H1 (cell line): ENCODE results near the gene FOSB. TPM values are rescaled to one million over a fixed set of nuclear protein-coding genes. Genes with fewer than 3 reads are reported as not detected.

Experiments used
- CTCF ChIA-PET: fragments of 300-600 bp; sonication (Branson Sonifier 250); formaldehyde crosslinking; loops from one replicate; lab custom pipeline; 2021; ENCODE audit not compliant: partially characterized antibody; lab: Charles Lee
- POLR2A ChIA-PET: fragments of 300-600 bp; sonication (Branson Sonifier 250); formaldehyde crosslinking; loops from one replicate; lab custom pipeline; 2021; ENCODE audit warnings: inconsistent platforms; ENCODE audit not compliant: partially characterized antibody; lab: Charles Lee
- DNase-seq, 2 experiments: peaks; one replicate each; pipeline versions ENCODE4 v3.0.0 to v3.0.0-alpha.2; 2010 to 2022; ENCODE audit warnings: low spot score in 2 of 2, low read depth in 1 of 2, mixed read lengths in 1 of 2
- FAIRE-seq: peaks from 2 replicates; lab custom pipeline; 2011; peaks lifted over from hg19 to GRCh38; lab: Jason Lieb, UNC
- H2AFZ ChIP-seq: 2 replicates; pipeline ENCODE4 v1.8.1; 2012; ENCODE audit warnings: low read length, inconsistent platforms
- H2AK5ac ChIP-seq: 2 replicates; pipeline ENCODE4 v1.6.1; 2013; ENCODE audit warnings: low read depth, low read length
- H2BK120ac ChIP-seq: replicated peaks from 2 replicates; pipeline ENCODE3; 2013; ENCODE audit warnings: low read depth, low read length, inconsistent platforms
- H2BK12ac ChIP-seq: 2 replicates; pipeline ENCODE4 v1.6.1; 2013; ENCODE audit warnings: low read depth, low read length
- H2BK15ac ChIP-seq: 2 replicates; pipeline ENCODE4 v1.6.1; 2013; ENCODE audit warnings: low read length
- H2BK20ac ChIP-seq: 2 replicates; pipeline ENCODE4 v1.6.1; 2013; ENCODE audit warnings: low read length
- H2BK5ac ChIP-seq: 2 replicates; pipeline ENCODE4 v1.6.1; 2013; ENCODE audit warnings: low read depth, low read length
- H3K14ac ChIP-seq: 2 replicates; pipeline ENCODE4 v1.6.1; 2013; ENCODE audit warnings: inconsistent platforms; ENCODE audit not compliant: insufficient read length
- H3K18ac ChIP-seq: 2 replicates; pipeline ENCODE4 v1.6.1; 2013; ENCODE audit warnings: low read length; ENCODE audit errors: extremely low read depth
- H3K23ac ChIP-seq: 2 replicates; pipeline ENCODE4 v1.6.1; 2013; ENCODE audit warnings: inconsistent platforms; ENCODE audit not compliant: insufficient read length
- H3K23me2 ChIP-seq: 2 replicates; pipeline ENCODE4 v1.6.1; 2013; ENCODE audit warnings: low read depth, low read length
- H3K27ac ChIP-seq: 2 replicates; pipeline ENCODE4 v1.6.1; 2011; ENCODE audit warnings: low read depth, low read length, inconsistent platforms
- H3K27me3 ChIP-seq, 4 experiments: replicated peaks in 1 of 4; 1 replicate in 1 of 4; 2 replicates in 3 of 4; pipeline versions ENCODE4 v1.6.1 to v1.8.1; 2011 to 2013; ENCODE audit warnings: low read length in 3 of 4, mild to moderate bottlenecking in 3 of 4, inconsistent platforms in 2 of 4, mixed read lengths in 2 of 4, moderate library complexity in 1 of 4; ENCODE audit not compliant: control insufficient read depth in 3 of 4, insufficient read depth in 3 of 4; ENCODE audit errors: extremely low read depth in 1 of 4
- H3K36me3 ChIP-seq, 4 experiments: 2 replicates each; pipeline versions ENCODE4 v1.6.1 to v1.8.1; 2011 to 2013; ENCODE audit warnings: mild to moderate bottlenecking in 4 of 4, low read length in 3 of 4, moderate library complexity in 2 of 4, control low read depth in 1 of 4, inconsistent platforms in 1 of 4; ENCODE audit not compliant: insufficient read depth in 4 of 4, control insufficient read depth in 2 of 4
- H3K4ac ChIP-seq: replicated peaks from 2 replicates; pipeline ENCODE3; 2013; ENCODE audit warnings: low read length, low read depth, mixed read lengths, inconsistent platforms; ENCODE audit not compliant: insufficient read length
- H3K4me1 ChIP-seq, 4 experiments: replicated peaks in 1 of 4; 1 replicate in 1 of 4; 2 replicates in 3 of 4; pipeline versions ENCODE4 v1.6.1 to v1.8.1; 2011 to 2013; ENCODE audit warnings: low read length in 3 of 4, inconsistent platforms in 2 of 4, mixed read lengths in 1 of 4; ENCODE audit not compliant: insufficient read depth in 4 of 4, control insufficient read depth in 3 of 4
- H3K4me2 ChIP-seq, 2 experiments: 2 replicates each; pipeline versions ENCODE4 v1.6.1 to v1.8.1; 2011 to 2013; ENCODE audit warnings: low read depth in 2 of 2, low read length in 2 of 2, control low read depth in 1 of 2, inconsistent platforms in 1 of 2, mild to moderate bottlenecking in 1 of 2; ENCODE audit not compliant: insufficient read depth in 1 of 2
- H3K4me3 ChIP-seq, 4 experiments: fragments of 200-600, 300-600 bp in 1 of 4; sonication (generic), shearing (Covaris generic), sonication (Bioruptor Twin) in 1 of 4; 2 replicates each; pipeline versions ENCODE4 v1.5.1 to v1.8.1; 2011 to 2016; ENCODE audit warnings: low read length in 4 of 4, low read depth in 3 of 4, control low read depth in 2 of 4, inconsistent platforms in 2 of 4, mild to moderate bottlenecking in 2 of 4, mixed read lengths in 1 of 4, moderate library complexity in 1 of 4; ENCODE audit not compliant: insufficient read depth in 2 of 4; ENCODE audit errors: extremely low read depth in 1 of 4
- H3K56ac ChIP-seq: replicated peaks from 2 replicates; pipeline ENCODE3; 2013; ENCODE audit warnings: low read depth, mild to moderate bottlenecking, mixed read lengths, low read length, inconsistent platforms; ENCODE audit not compliant: insufficient read length
- H3K79me1 ChIP-seq: 2 replicates; pipeline ENCODE4 v1.6.1; 2013; ENCODE audit warnings: low read depth, low read length, control low read depth
- H3K79me2 ChIP-seq, 2 experiments: 2 replicates each; pipeline versions ENCODE4 v1.6.1 to v1.8.1; 2012 to 2013; ENCODE audit warnings: low read length in 2 of 2, mild to moderate bottlenecking in 2 of 2, inconsistent platforms in 1 of 2; ENCODE audit not compliant: insufficient read depth in 2 of 2, control insufficient read depth in 1 of 2
- H3K9ac ChIP-seq, 4 experiments: replicated peaks in 1 of 4; 1 replicate in 1 of 4; 2 replicates in 3 of 4; pipeline versions ENCODE4 v1.6.1 to v1.8.1; 2011 to 2013; ENCODE audit warnings: low read depth in 3 of 4, low read length in 3 of 4, control low read depth in 2 of 4, mild to moderate bottlenecking in 2 of 4, moderate library complexity in 2 of 4, inconsistent platforms in 1 of 4; ENCODE audit errors: extremely low read depth in 1 of 4
- H3K9me3 ChIP-seq, 2 experiments: 2 replicates each; pipeline versions ENCODE4 v1.6.1 to v1.8.1; 2012 to 2013; ENCODE audit warnings: mild to moderate bottlenecking in 2 of 2, moderate library complexity in 2 of 2, control low read depth in 1 of 2, inconsistent platforms in 1 of 2, low read depth in 1 of 2, low read length in 1 of 2, mixed read lengths in 1 of 2; ENCODE audit not compliant: insufficient read depth in 2 of 2
- H4K20me1 ChIP-seq, 2 experiments: replicated peaks in 1 of 2; 2 replicates each; pipeline versions ENCODE3 to v1.8.1; 2011 to 2013; ENCODE audit warnings: inconsistent platforms in 2 of 2, low read length in 2 of 2, mild to moderate bottlenecking in 1 of 2; ENCODE audit not compliant: insufficient read depth in 2 of 2, control insufficient read depth in 1 of 2
- H4K5ac ChIP-seq: 2 replicates; pipeline ENCODE4 v1.6.1; 2013; ENCODE audit warnings: low read length, low read depth, mixed read lengths, inconsistent platforms; ENCODE audit not compliant: insufficient read length
- H4K8ac ChIP-seq: 2 replicates; pipeline ENCODE4 v1.8.0; 2013; ENCODE audit warnings: mild to moderate bottlenecking, moderate library complexity, low read length, inconsistent platforms; ENCODE audit not compliant: insufficient read depth; ENCODE audit errors: extremely low read depth
- H4K91ac ChIP-seq: replicated peaks from 2 replicates; pipeline ENCODE3; 2013; ENCODE audit warnings: low read length, mixed read lengths, inconsistent platforms; ENCODE audit not compliant: insufficient read length
- KDM4A ChIP-seq: IDR thresholded peaks from one replicate; pipeline ENCODE4 v1.7.1; 2012; ENCODE audit warnings: low read depth, mild to moderate bottlenecking, moderate library complexity, low read length, inconsistent platforms; ENCODE audit not compliant: severe bottlenecking
- TAF1 ChIP-seq: IDR thresholded peaks from 2 replicates; pipeline ENCODE4 v1.6.1; 2011; ENCODE audit warnings: mild to moderate bottlenecking, low read depth, low read length
- WGBS, 2 experiments: shearing (Covaris generic) in 1 of 2; methylation state at CpG; one replicate each; pipeline versions ENCODE4 v1.1.6 to v1.1.7; 2013 to 2015; ENCODE audit warnings: low lambda C conversion rate in 2 of 2, mixed read lengths in 2 of 2, inconsistent platforms in 1 of 2, low coverage in 1 of 2, missing lambda C conversion rate in 1 of 2; ENCODE audit not compliant: insufficient replicate concordance in 2 of 2, insufficient coverage in 1 of 2, insufficient read length in 1 of 2; ENCODE audit errors: extremely low coverage in 1 of 2, missing lambda C conversion rate in 1 of 2; 5-methylcytosine and 5-hydroxymethylcytosine counted together
- polyA plus RNA-seq, 7 experiments: library from polyadenylated mRNA; depleted of rRNA in 3 of 7; stranded (reverse) in 5 of 7; unstranded in 2 of 7; fragments of >200 nt in 5 of 7; fragments of 200-250 nt in 2 of 7; gene quantifications; 1 replicate in 5 of 7; 2 replicates in 1 of 7; 4 replicates in 1 of 7; pipeline versions ENCODE4 v1.2.1 to v1.2.3, GENCODE V29; 2011 to 2013; ENCODE audit warnings: missing spikeins in 2 of 7, mixed read lengths in 2 of 7
- total RNA-seq: library from RNA; stranded (reverse); fragmentation: NEBNext Ultra II Directional; extraction: Animal tissue kit (Norgen Biotek cat#: 25700); gene quantifications from 2 replicates; pipeline ENCODE4 v1.2.1, GENCODE V29; 2021

FOSB gene
- total and polyA plus RNA-seq, 2 of the 8 experiments (the other 6 are each of a cell fraction or from before 2014, with no cell fraction given), result 0.44 to 2.7 TPM

DNA sequence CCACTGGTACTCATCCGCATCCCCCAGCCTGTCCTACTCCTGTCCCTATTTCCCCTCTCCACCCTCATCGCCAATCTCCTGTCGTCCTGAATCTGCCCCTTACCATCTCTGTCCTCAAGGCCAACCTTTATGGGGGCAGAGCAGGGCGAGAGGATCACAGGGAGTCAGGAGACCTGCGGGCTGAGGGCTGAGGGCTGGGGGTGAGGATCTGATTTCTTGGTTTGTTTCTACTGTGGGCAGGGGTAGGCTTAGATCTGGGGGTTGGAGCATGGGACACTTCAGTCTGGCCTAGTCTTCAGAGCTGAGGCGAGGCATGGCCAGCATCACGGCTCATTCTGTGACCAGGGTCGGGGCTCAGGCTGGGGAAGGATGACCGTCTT is 27.5 kb upstream of the FOSB start:
- POLR2A ChIA-PET, result interaction anchor here (1.0 to 3.4 kb wide), 13 partner anchors 12 to 68 kb away, joined by 3 to 34 read pairs (median 4); partner anchors contain the start of genes FOSB and VASP
- TF ChIP-seq TAF1 (no peak), KDM4A (no peak)
- Histone ChIP-seq H2AFZ (peak overlapping the region; percentile 73; the same call in 1 of the 2 replicates), H3K23me2 (peaks cover 12% of the 10 kb centered on the region), H3K27ac (no peak overlapping the region), H2BK5ac (no peak overlapping the region), H3K79me2 (no peaks in the 10 kb centered on the region), H2BK15ac (0 out of 2 replicates have a peak overlapping the region, but pooled peaks have one; percentile 8), H3K23ac (no peak overlapping the region), H2AK5ac (no peak overlapping the region), H3K4ac (no peak overlapping the region), H4K20me1 (no peaks in the 10 kb centered on the region), H3K4me3 (peak overlapping the region; percentile 41 to 95 (median 73); a peak in 6 of 8 replicates), H2BK12ac (peak overlapping the region; percentile 82; the same call in 1 of the 2 replicates), H3K9ac (no peak overlapping the region; a peak in 1 of 7 replicates), H3K18ac (no peak overlapping the region), H3K14ac (no peak overlapping the region), H3K79me1 (no peaks in the 10 kb centered on the region), H3K56ac (no peak overlapping the region), H2BK20ac (no peak overlapping the region), H3K27me3 (peaks cover 0 to 5% (median 2%) of the 10 kb centered on the region in 4 experiments; a peak in 3 of 7 replicates), H4K91ac (no peak overlapping the region), H3K4me1 (peaks cover 6 to 17% (median 11%) of the 10 kb centered on the region in 4 experiments), H2BK120ac (no peak overlapping the region), H4K8ac (no peak overlapping the region), H4K5ac (no peak overlapping the region), H3K4me2 (peak overlapping the region; percentile 70), H3K36me3 (no peaks in the 10 kb centered on the region), H3K9me3 (no peaks in the 10 kb centered on the region)
- WGBS, 2 experiments, result 51% methylated on average over 9 of the region's 9 CpGs; no CpG with 5 or more reads in 1 of the 2 experiments
- CTCF ChIA-PET, result interaction anchor here (0.6 to 21.2 kb wide), 25 partner anchors 9 to 423 kb away, joined by 3 to 760 read pairs (median 4); partner anchors contain the start of genes FOSB, FOXA3 and PPM1N
- no peak for FAIRE-seq
- DNase-seq, result no peak
